GM20431 (cell line): ENCODE measurements around the gene CLCN1.

Source experiments
- in situ Hi-C: fragments of 300-500 bp; cut with MseI, MboI; formaldehyde crosslinking; loops from one replicate; pipeline ENCODE4 v1.15.0; 2020; ENCODE audit warnings: low sequenced_read_pairs; ENCODE audit not compliant: unreplicated experiment

Gene CLCN1

DNA sequence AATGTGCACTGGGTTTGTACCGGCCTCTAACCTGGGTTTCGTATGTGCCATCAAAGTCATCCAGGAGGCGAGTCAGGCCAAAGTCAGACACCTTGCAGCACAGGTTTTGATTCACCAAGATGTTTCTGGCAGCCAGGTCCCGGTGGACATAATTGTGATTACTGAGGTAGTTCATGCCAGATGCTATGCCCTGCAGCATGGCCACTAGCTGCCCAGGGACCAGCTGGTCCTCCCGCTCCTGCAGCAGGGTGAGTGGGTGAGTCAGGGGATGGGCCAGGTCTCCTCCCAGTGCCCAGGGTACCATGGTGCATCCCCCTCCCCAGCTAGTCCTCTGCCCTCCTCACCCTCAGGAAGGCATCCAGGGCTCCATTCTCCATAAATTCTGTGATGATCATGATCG is 78.9 kb downstream of the CLCN1 start:
- in situ Hi-C loops = no loop called here

DNA sequence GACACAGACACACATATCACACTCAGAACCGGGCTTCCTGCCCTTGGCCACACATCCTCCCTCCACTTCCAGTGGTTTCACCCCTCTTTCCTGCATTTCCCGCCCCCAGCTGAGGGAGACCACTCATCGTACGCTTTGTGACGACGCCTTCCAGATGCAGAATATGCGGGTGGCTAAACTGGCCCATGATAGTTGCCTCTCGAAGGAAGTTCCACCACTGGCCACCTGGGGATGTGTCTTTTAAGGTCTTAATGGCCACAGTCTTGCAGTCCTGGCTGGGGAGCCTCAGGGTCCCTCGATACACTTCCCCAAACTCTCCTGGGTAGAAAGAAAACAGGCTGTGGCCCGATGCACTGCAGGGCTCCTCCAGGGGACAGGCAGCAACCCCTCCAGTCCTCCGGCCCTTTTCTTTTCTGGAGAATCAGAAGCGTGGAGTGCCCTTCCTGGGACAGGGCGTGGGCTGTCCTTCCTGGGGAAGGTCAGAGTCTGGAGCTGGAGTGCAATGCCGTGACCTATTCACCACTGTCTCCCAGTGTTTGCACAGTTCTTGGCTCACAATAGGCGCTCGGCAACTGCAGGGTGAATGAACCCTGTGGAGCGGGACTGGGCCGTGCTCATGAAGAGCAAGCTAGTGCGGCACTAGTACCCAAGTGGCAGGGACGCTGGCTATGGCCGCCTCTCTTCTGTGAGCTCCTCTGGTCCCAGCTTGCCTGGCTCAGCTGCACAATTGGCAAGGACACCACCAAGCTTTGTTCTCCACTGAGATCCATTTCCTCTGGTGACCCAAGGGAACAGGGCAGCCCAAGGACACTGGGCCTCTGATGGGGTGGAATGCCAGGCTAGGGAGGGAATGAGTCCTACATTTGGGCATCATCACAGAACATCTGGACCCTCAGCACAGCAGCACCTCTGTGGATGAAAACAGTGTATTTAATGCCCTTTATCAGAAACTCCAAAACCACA is 79.6 kb downstream of the CLCN1 start:
- in situ Hi-C loops = no loop called here

DNA sequence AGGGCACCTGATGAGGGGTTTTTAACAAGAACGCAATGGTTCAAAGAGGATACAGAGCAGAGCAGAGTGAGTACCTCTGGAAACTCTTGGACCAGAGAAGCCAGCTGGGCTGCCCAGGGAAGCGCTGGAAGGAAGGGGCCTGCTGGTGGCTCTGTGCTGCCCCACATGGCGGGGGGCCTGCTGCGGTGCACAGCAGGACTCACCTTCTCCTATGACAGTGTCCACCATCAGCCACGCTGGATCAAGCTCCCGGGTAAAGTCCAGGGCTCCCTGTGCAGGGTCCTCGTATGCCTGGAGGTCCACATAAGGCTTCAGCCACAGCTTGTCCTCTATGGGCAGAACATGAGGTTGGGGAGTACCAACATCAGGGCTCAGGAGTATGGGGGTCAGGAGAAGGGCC is 80.3 kb downstream of the CLCN1 start:
- in situ Hi-C loops = no loop called here

DNA sequence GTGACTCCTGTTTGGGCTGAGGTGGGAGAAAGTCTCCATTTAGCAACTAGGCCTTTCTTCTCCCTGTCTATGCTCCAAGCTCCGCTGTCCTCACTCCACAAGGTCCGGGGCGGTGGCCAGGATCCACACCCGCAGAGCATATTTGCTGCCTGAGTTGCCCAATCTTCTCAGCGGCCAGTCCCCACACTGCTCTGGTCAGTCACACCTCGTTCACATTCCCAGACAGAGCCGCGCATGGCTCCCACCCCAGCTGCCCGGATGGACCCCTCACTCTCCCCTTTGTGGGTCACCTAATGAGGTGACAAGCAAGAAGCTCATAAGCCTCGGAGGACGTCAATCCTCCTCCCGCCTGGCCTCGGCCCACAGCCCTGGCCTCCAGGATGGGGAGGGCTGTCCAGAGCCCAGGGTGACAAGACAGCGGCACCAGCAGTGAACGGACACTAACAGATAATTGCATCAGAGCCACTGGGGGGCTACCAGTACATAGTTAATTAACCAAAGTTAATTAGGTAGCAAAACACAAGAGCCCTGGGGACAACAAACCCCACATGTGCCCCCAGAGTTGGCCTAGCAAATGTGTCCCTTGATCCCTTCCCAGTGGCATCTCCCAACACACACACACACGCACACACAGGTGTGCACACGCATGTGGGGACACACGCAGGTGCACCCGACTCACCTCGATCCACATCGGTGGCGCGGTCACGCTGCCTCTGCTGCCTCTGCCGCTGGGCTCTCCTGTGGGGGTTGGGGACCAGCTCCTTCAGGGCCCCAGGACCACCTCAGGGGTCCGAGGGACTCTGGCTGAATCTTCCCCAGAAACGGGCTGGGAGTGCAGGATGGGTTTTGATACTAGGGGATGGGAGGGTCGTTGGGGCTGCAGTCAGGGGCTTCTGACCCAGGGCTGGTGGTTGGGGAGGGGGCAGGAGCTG is 81.0 kb downstream of the CLCN1 start:
- in situ Hi-C loops = no loop called here

DNA sequence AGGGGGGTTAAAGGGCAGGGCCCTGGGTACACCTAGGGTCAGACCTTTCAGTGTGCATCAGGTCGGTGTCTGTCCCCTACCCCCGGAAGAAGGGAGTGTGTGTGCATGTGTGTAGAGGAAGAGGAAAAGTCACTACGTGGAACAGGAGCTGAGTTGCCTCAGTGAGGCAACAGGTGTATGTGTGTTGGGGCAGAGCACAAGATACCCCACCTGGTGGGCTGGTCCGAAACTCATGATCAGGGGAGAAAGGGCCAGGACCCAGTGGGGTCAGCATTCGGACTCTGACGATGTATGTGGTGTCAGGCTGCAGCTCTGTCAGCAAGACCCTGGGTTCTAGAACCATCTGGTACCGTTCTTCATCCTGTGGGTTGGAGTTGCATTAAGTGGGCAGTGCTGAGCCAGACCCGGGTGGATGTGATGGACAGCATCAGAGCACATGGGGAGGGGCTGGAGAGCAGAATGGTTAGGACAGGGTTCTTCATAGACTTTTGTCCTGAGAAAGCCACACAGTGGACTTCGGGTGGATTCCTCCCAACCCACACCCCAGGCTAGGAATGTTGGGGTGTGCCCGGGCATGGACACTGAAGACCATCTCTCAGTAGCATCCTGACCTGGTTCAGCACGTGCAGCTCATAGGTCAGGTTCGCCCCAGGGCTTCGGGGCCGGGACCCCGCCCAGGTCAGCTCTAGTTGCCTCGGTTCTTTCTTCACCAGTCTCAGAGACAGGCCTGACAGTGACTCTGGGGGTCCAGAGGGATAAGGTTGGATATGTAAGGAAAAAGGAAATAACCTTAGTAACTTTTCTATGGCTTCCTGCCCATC is 82.0 kb downstream of the CLCN1 start:
- in situ Hi-C loops = no loop called here

DNA sequence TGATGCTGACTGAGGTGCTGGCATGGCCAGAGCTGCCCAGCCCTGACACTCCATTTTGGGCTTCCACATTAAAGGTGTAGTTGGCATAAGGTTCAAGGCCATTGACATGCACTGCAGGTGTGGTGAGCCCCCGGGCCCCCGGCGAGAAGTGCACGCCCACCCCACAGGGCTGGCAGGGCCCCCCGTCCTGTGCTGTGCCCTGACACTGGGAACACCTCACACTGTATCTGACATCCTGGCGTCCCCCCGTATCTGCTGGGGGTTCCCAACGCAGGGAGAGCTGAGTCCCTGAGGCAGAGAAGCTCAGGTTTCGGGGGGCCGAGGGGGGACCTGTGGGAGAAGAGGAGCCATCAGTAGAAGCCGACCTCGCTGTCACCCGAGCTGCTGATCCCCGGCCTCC is 82.7 kb downstream of the CLCN1 start:
- in situ Hi-C loops = no loop called here

DNA sequence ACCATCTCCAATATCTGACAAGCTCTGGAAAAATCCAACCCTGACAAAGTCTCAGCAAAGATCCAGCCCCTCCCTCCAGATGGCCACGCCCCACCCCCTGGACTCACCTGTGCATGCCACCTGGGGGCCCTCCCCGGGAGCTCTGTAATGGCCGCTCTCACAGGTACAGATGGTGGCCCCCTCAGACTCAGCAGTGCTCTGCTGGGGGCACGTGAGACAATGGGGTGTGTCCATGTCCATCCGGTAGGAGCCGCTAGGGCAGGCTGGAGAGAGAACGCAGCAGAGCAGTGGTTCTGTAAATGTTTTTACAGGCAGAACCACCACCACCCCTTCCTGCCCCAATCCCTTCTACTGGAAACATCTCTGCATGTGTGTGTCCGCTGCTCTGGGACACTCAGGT is 83.2 kb downstream of the CLCN1 start:
- in situ Hi-C loops = no loop called here

DNA sequence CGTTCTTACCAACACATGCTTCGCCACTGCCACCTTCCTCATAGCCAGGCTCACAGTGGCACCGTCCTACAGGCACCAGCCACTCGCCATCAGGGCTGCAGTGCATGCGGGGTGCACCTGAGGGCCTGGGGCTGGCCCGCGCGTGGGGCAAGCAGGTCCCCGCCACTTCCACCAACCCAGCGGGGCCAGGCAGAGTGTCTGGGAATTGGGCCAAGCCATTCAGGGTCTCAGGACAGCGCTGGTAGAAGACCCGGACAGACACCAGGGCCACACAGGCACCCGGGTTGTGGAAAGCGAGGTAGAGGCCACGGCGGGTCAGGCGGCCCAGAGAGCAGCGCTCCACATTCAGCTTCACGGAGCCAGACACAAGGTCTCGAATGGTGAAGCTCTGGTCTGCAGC is 83.7 kb downstream of the CLCN1 start:
- in situ Hi-C loops = loop anchor here (25.0 kb wide), 1 partner anchor 162 kb away; no protein-coding TSS in a partner anchor

DNA sequence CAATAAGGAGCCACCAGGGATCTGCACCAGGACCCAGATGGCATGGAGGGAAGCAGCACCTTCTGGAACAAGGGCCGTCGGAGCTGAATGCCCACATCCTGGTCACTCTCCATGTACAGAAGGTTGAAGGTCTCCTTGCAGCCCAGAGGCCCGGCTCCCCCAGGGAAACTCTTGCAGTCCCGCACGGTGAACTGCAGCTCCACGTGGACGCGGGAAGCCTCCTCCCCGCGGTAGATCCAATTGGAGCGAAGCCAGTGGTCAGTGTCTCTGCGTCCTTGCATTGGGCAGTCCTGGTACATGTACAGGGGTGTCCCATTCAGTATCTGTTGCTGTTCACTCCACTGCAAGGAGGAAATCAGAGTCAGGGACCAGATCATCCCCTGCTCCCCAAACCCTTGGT is 85.4 kb downstream of the CLCN1 start:
- in situ Hi-C loops = loop anchor here (25.0 kb wide), 1 partner anchor 164 kb away; no protein-coding TSS in a partner anchor
